ENCODE data around the gene ETF1. TPM values are rescaled to one million over a fixed set of nuclear protein-coding genes. Genes with fewer than 3 reads are reported as not detected.

ETF1 gene
- total RNA-seq, 1 donor from 2014 or later = 140 TPM

GRCh38 chr5:138563340-138564118, 20.5 kb upstream of the ETF1 start:
- no peak for DNase-seq (ENCODE audit: low read depth, low spot score)

- DNase-seq (ENCODE audit: low read depth, low spot score) = no peak
Observed at GRCh38 chr5:138560971-138561370, 17.9 kb upstream of the ETF1 start.

GRCh38 chr5:138559937-138560336, 16.9 kb upstream of the ETF1 start:
- DNase-seq (ENCODE audit: low read depth, low spot score) = no peak

- DNase-seq (ENCODE audit: low read depth, low spot score) = no peak
Observed at GRCh38 chr5:138557677-138558076, 14.6 kb upstream of the ETF1 start.

DNA sequence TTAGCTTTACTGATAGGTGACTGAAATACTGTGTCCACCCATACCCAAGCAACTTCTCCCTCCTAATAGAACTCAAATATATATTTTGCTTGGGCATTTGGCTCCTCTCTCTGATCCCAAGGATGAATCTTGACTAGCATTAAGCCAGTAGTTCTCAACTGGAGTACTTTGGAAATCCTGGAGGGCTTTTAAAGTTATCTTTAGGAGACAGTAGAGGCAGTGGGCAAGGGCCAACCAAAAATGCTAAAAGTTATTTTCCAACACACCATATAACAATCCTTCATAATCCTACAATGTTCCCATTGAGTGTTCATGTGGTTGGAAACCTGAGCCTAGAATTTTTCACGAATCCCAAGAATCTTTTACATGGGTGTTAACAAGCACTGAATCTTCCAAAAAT, 11.1 kb upstream of the ETF1 start:
- no peak for DNase-seq (ENCODE audit: low read depth, low spot score)

DNA sequence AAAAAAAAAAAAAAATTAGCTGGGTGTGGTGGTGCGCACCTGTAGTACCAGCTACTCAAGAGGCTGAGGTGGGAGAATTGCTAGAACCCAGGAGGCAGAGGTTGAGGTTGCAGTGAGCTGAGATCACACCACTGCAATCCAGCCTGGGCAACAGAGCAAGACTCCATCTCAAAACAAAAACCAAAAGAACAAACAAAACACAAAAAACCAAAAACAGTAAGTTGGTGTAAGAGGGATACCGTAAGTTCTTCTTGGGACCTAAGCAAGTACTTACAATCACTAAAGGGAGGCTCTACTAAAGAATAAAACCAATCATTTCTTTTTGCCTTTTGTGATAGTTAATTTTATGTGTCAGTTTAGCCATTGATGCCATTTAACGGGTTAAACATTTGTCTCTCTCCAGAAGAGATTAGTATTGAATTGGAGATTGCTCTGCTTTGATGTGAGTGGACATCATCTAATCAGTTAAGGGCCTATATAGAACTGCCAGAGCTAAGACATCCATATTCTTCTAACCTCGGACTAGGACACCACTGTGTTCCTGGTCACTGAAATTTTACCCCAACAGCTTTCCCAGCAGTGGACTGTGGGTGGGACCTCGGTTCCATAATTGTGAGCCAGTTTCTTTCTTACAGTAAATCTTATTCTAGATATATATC, 10.5 kb upstream of the ETF1 start:
- DNase-seq (ENCODE audit: low read depth, low spot score) = no peak

DNA sequence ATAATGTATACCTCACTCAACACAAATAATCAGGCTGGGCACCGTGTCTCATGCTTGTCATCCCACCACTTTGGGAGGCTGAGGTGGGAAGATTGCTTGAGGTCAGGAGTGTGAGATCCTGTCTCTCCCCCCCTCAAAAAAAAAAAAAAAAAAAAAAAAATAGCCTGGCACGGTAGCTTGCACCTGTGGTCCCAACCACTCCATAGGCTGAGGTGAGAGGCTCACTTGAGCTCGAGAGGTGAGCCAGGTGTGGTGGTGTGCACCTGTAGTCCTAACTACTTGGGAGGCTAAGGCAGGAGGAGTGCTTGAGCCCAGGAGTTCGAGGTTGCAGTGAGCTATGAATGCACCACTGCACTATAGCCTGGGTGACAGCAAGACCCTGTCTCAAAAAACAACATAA, 9.6 kb upstream of the ETF1 start:
- no peak for DNase-seq (ENCODE audit: low read depth, low spot score)

- DNase-seq (ENCODE audit: low read depth, low spot score) = no peak
Observed at GRCh38 chr5:138549414-138549813, 6.4 kb upstream of the ETF1 start.

- DNase-seq (ENCODE audit: low read depth, low spot score) = no peak
Observed at GRCh38 chr5:138545919-138546562, 3.0 kb upstream of the ETF1 start.

GRCh38 chr5:138544181-138545134, 1.4 kb upstream of the ETF1 start:
- no peak for DNase-seq (ENCODE audit: low read depth, low spot score)

DNA sequence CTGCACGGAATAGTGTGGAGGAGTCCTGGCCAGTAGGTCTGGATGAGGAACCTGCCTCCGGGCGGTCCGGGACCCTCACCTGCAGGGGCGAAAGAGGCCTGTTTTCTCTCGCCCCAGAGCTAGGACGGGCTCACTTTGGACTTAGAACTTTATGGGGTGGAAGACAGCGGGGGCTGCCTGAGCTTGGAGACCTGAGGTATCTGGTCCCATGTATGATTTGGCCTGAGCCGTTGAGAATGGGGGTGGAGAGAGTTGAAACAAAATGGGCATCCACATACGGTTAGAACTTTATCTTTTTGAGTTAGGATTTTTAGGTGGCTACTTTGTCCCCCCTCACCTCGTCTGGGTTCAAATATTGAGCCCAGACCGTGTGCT, 681 bp upstream of the ETF1 start:
- DNase-seq (ENCODE audit: low read depth, low spot score) = no peak

GRCh38 chr5:138542180-138542955, 668 bp downstream of the ETF1 start:
- no peak for DNase-seq (ENCODE audit: low read depth, low spot score)

DNA sequence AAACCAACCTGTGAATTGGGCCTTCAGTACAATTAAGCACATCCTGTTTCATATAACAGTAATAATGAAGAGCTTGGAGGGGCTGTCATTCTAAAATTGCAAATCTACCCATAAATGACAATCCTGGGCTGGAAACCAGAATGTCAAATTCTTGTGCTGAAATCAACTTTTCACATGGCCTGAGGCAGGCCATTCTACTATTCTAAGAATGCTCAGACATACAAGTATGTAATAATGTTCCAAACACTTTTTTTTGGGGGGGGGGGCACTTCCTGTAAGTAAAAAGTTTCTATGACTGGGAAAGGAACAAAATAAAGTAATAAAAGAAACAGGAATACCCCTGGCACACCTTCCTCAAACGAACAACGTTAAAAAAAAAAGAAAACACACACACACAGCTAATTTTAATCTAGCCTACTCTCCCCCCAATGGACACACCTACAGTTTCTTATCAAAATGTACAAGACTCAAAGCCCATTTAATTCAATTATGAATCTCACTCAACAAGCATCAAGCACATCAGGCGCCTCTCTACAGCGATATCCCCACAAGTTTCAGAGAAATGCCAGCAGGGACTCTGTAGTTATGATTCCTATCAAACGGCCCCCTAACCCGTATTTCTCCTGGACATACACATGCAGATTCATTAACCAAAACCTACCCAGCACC, 1.4 kb downstream of the ETF1 start:
- no peak for DNase-seq (ENCODE audit: low read depth, low spot score)

DNA sequence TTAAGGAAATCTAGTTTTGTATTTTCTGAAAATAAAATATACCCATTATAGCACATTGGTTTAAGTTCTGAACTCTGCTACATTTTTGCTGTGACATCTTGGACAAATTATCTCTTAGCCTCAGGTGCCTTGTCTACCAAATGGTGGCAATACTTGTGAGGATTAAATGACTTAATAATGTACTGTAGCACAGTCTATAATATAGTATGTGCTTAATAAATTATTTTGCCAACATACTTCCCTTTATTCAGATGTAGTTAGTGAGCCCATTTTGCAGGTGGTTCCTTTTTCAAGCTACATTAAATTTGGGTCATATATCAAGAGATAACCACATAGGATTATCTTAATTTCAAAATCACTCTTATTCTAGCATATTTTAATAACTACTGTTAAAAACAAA, 3.2 kb downstream of the ETF1 start:
- DNase-seq (ENCODE audit: low read depth, low spot score) = no peak

DNA sequence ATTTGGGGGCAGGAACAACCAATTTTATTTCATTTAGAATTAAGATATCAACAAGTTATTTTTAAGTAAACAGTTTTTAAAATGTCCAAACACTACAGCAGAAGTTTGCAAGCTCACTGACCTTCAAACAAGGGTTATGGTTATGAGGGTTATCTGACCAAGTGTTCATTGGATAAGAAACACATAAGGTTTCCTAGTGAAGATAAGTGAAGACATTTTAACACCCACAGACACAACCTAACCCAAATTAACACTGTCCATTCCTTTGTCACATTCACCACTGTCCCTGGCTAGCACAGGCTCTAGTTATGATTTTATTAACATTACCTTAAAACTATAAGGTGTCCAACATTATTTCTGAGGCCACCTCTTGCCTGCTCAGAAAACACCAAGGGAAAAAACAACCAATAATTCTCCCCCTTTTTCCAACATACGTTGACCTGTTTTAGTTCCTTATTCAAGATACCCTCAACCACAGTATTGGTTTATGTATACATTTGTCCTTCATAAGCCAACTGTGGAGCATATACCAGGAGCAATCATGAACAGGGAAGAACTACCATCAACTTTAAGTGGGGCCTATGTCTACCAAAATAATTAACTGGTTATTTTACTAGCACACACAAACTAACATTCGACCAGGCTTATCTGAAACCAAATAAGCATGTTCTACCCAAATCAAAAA, 4.0 kb downstream of the ETF1 start:
- no peak for DNase-seq (ENCODE audit: low read depth, low spot score)

DNA sequence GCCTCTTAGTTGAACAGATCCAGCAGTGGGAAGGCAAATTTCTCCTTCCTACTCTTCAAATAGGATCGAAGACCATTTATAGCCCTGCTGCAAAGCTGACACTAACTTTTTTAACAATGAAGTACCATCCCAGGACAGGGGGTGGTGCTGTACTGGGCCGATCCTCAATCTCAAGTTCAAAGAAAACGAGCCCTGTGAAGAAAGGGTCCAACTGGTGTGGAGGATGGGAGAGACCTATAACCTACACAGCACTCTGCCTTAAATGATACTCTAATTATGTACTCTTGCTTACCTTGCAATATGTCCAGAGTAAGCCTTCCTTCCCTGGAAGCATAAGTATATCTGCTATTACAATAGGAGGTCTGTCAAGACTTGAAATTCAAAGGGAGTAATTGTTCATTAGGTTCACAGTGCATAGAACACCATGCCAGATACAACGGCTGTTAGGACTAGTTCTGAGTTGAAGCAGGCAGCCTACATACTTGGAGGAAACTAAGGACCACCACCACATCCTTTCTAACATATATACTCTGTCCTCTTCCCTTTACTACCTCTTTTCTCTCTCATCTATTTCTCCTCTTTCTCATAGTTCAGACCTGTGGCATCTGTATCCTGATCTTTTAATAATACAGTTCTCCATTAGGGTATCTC, 6.2 kb downstream of the ETF1 start:
- DNase-seq (ENCODE audit: low read depth, low spot score) = no peak

DNA sequence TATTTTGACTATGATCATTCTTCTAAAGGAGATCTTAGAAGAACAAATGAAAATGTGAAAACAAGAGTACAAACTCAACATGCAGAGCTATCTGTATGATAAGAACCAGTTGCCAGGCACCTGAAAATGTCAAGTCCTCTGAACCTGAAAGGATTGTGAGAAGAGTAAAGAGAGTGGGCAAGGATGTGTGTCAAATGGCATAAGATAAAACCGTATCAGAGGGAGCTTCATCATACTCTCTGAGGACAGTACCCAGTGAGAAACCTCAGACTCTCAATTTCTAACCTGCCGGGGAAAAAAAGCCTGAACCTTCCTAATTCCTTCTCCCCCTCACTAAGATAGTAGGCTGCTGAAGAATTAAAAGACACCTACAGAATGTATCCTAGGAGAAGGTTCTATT, 6.8 kb downstream of the ETF1 start:
- no peak for DNase-seq (ENCODE audit: low read depth, low spot score)

DNA sequence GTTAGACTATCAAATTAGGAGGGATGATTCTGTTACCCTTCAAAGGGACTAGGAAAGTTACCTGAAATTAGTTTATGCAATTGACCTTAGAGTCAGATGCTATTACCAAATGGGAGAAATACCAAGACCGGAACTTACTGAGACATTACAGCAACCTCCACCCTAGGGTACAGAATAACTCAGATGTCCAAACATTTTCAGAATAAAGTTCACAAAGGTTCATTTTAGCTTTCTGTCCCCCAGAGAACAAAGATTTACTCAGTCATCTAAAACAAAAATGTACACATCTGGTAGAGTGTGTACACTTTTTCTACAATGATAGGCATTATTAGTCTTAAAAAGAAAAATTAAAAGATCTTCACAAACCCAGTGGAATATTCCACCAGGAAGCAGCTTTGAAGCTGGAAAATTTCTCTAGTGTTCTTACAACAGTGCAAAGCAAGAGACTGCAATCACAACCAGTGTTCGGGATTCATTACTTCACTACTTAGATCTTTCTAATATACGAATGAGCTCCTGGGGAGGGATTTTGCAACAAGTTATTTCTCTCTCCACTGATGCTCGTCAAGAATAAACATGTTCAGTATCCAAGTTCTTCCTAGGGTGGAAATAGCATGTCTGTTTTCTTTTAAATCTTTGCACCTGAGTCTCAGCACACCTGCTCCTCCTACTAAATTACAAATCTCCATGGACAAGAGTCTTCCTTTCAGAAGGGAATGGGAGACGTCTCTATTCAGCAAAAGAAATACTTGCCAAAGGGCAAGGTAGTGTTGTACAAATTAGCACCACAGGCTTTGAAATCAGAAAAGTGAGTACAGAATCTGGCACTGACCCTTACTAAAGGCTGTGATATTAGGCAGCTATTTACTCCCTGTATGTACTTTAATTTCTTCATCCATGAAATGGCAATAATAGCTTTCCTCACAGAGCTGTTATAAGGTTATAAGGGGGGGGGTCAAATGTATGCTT, 8.8 kb downstream of the ETF1 start:
- no peak for DNase-seq (ENCODE audit: low read depth, low spot score)

Data from pulmonary artery endothelial cell (primary cell).